Midbrain (tissue), 1 donor: ENCODE results near the gene ONECUT1.

Experiments
- DNase-seq: peaks from one replicate; lab custom pipeline; 2025; lab: John Stamatoyannopoulos, UW

ONECUT1 gene

GRCh38 chr15:52731732-52732470 lies 58.2 kb downstream of the ONECUT1 start:
- DNase-seq = no peak

GRCh38 chr15:52731004-52731403 lies 59.1 kb downstream of the ONECUT1 start:
- no peak for DNase-seq

- DNase-seq = no peak
These were observed 59.5 kb downstream of the ONECUT1 start for GRCh38 chr15:52730594-52730993.

GRCh38 chr15:52730173-52730572 lies 60.0 kb downstream of the ONECUT1 start:
- DNase-seq = no peak

- no peak for DNase-seq
These were observed 61.2 kb downstream of the ONECUT1 start for GRCh38 chr15:52728899-52729298.

GRCh38 chr15:52727815-52728214 lies 62.3 kb downstream of the ONECUT1 start:
- no peak for DNase-seq

- no peak for DNase-seq
These were observed 63.9 kb downstream of the ONECUT1 start for GRCh38 chr15:52726195-52726594.

- DNase-seq = no peak
These were observed 71.6 kb downstream of the ONECUT1 start for GRCh38 chr15:52718551-52718950.

GRCh38 chr15:52717924-52718323 lies 72.2 kb downstream of the ONECUT1 start:
- DNase-seq = no peak

GRCh38 chr15:52717481-52717880 lies 72.7 kb downstream of the ONECUT1 start:
- DNase-seq = no peak

- DNase-seq = no peak
These were observed 73.6 kb downstream of the ONECUT1 start for GRCh38 chr15:52716536-52716935.

GRCh38 chr15:52715411-52715810 lies 74.7 kb downstream of the ONECUT1 start:
- DNase-seq = no peak

- DNase-seq = no peak
These were observed 75.2 kb downstream of the ONECUT1 start for GRCh38 chr15:52714968-52715367.

- DNase-seq = no peak
These were observed 79.3 kb downstream of the ONECUT1 start for GRCh38 chr15:52710708-52711389.

- DNase-seq = no peak
These were observed 80.0 kb downstream of the ONECUT1 start for GRCh38 chr15:52710050-52710707.

- no peak for DNase-seq
These were observed 80.8 kb downstream of the ONECUT1 start for GRCh38 chr15:52709187-52709981.
